Breast epithelium (tissue), 4 donors: ENCODE results near the gene ARID4B. TPM values are rescaled to one million over a fixed set of nuclear protein-coding genes. Genes with fewer than 3 reads are reported as not detected.
"Not testable (repeated sequence)": the region's sequence is repeated elsewhere in the genome, so short reads cannot be mapped to it uniquely, and the experiment has no call there.

ENCODE experiments used
- DNase-seq, 2 donors: peaks; one replicate each; pipeline ENCODE4 v3.0.0-alpha.2; 2019; ENCODE audit warnings: low spot score in 2 of 2
- H3K27ac ChIP-seq, 2 donors: fragments of 200-600 bp; sonication (generic) in 1 of 2; one replicate each; pipeline ENCODE4 v1.5.1; 2016 to 2019; ENCODE audit warnings: mild to moderate bottlenecking in 1 of 2
- H3K27me3 ChIP-seq, 2 donors: fragments of 200-600 bp; sonication (generic) in 1 of 2; one replicate each; pipeline versions ENCODE4 v1.5.1 to v1.6.0; 2017 to 2019; ENCODE audit warnings: control low read depth in 1 of 2, mild to moderate bottlenecking in 1 of 2
- H3K36me3 ChIP-seq: fragments of 200-600 bp; one replicate; pipeline ENCODE4 v1.5.1; 2019
- H3K4me1 ChIP-seq, 2 donors: fragments of 200-600 bp; sonication (generic); one replicate each; pipeline ENCODE4 v1.5.1; 2016 to 2019; ENCODE audit warnings: control low read depth in 1 of 2
- H3K4me3 ChIP-seq, 3 donors: fragments of 200-600 bp; sonication (generic); 1 replicate in 2 of 3; 2 replicates in 1 of 3; pipeline ENCODE4 v1.5.1; 2016 to 2019; ENCODE audit warnings: mild to moderate bottlenecking in 3 of 3, moderate library complexity in 2 of 3
- H3K9me3 ChIP-seq, 2 donors: fragments of 200-600 bp; sonication (generic) in 1 of 2; one replicate each; pipeline ENCODE4 v1.5.1; 2016 to 2019; ENCODE audit warnings: control low read depth in 1 of 2
- CTCF ChIP-seq, 3 donors: fragments of 450-650 bp; IDR thresholded peaks; one replicate each; pipeline ENCODE4 v1.5.1; 2016 to 2017; ENCODE audit warnings: antibody characterized with exemption in 3 of 3, mild to moderate bottlenecking in 3 of 3, moderate library complexity in 3 of 3
- POLR2A ChIP-seq: fragments of 450-650 bp; IDR thresholded peaks from one replicate; pipeline ENCODE4 v1.6.1; 2016; ENCODE audit warnings: antibody characterized with exemption, mild to moderate bottlenecking, moderate library complexity
- POLR2AphosphoS5 ChIP-seq, 3 donors: sonication (generic); formaldehyde crosslinking; IDR thresholded peaks; one replicate each; pipeline ENCODE4 v1.6.1; 2017; ENCODE audit warnings: antibody characterized with exemption in 3 of 3
- intact Hi-C: fragments of 100-400 bp; cut with DNase I; formaldehyde crosslinking; loops from one replicate; pipeline ENCODE4 v1.15.1; 2023; ENCODE audit warnings: low total_unique reads
- total RNA-seq, 3 donors: library from RNA; depleted of rRNA; stranded (reverse); fragments of >200 nt; gene quantifications; one replicate each; pipeline ENCODE4 v1.1.0, GENCODE V29; 2016

Gene ARID4B
- total RNA-seq, 3 donors from 2014 or later: 34.4 to 91.6 (median 76.7) TPM

GRCh38 chr1:235203428-235203827 is 124.6 kb downstream of the ARID4B start:
- Histone ChIP-seq H3K9me3 (no peaks in the 10 kb centered on the region), H3K4me1 (no peaks in the 10 kb centered on the region), H3K36me3 (peaks cover 4% of the 10 kb centered on the region), H3K27ac (no peak overlapping the region), H3K4me3 (no peak overlapping the region), H3K27me3 (no peaks in the 10 kb centered on the region)
- TF ChIP-seq CTCF (IDR thresholded peaks at IDR 0.05) (no peak), POLR2AphosphoS5 (IDR thresholded peaks at IDR 0.05) (no peak), POLR2A (no peak)
- no peak for DNase-seq
- intact Hi-C loops: no loop called here

- not testable (repeated sequence) for DNase-seq
Measured at GRCh38 chr1:235202447-235202846, 125.5 kb downstream of the ARID4B start.

GRCh38 chr1:235199441-235199840 is 128.5 kb downstream of the ARID4B start:
- no peak for DNase-seq
- TF ChIP-seq POLR2A (no peak), CTCF (IDR thresholded peaks at IDR 0.05) (peak in 2 of 3 donors; percentile 12 to 22)
- Histone ChIP-seq H3K9me3 (no peaks in the 10 kb centered on the region), H3K27ac (peak overlapping the region; percentile 45 to 54), H3K4me1 (no peaks in the 10 kb centered on the region), H3K27me3 (no peaks in the 10 kb centered on the region), H3K4me3 (no peak overlapping the region), H3K36me3 (peaks cover 6% of the 10 kb centered on the region)
- intact Hi-C loops: no loop called here

More at GRCh38 chr1:235202447-235202846, 125.5 kb downstream of the ARID4B start:
- H3K27me3 ChIP-seq, H3K36me3 ChIP-seq, H3K4me1 ChIP-seq, H3K9me3 ChIP-seq, H3K27ac ChIP-seq, intact Hi-C loops, H3K4me3 ChIP-seq: not testable (repeated sequence)

GRCh38 chr1:235190431-235190830 is 137.5 kb downstream of the ARID4B start:
- Histone ChIP-seq H3K27ac (no peak overlapping the region), H3K9me3 (no peaks in the 10 kb centered on the region), H3K27me3 (no peaks in the 10 kb centered on the region), H3K4me1 (no peaks in the 10 kb centered on the region), H3K36me3 (peaks cover under 1% of the 10 kb centered on the region), H3K4me3 (no peak overlapping the region)
- DNase-seq: no peak
- intact Hi-C loops: no loop called here
- TF ChIP-seq POLR2A: no peak
- no peak for TF ChIP-seq CTCF (IDR thresholded peaks at IDR 0.05)
- no peak for TF ChIP-seq POLR2AphosphoS5 (IDR thresholded peaks at IDR 0.05)

GRCh38 chr1:235187316-235187715 is 140.7 kb downstream of the ARID4B start:
- H3K4me1 ChIP-seq: no peaks in the 10 kb centered on the region
- intact Hi-C loops: no loop called here
- no peaks in the 10 kb centered on the region for H3K36me3 ChIP-seq
- no peaks in the 10 kb centered on the region for H3K27me3 ChIP-seq
- no peak overlapping the region for H3K4me3 ChIP-seq
- H3K27ac ChIP-seq: no peak overlapping the region
- no peak for DNase-seq
- H3K9me3 ChIP-seq: no peaks in the 10 kb centered on the region
- no peak for TF ChIP-seq CTCF (IDR thresholded peaks at IDR 0.05)
- TF ChIP-seq POLR2AphosphoS5 (IDR thresholded peaks at IDR 0.05): no peak
- TF ChIP-seq POLR2A: no peak
